Measurements from ENCODE around the gene IL12RB1. TPM values are rescaled to one million over a fixed set of nuclear protein-coding genes. Genes with fewer than 3 reads are reported as not detected.

Gene IL12RB1
- total and polyA plus RNA-seq, 2 of the 8 experiments (the other 6 are each of a cell fraction or from before 2014, with no cell fraction given), result 0.03 TPM; not detected in 1

DNA sequence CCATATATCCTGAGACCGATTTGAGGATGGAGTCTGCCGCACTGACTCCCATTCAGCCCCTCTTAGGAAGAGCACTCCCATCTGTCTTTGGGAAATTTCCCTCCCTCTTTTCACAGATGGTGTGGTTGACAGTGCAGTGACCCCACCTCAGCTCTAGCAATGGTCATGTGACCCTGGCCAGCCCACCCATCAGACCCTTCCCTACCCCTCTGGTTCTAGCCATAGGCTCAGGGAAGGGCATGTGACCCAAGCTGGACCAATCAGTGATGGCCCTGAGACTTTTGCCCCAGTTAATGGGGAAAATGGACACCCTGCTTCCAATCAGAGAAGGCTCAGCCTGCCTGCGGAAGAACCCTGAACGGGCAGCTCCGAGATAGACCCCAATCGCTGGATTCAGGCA, 26.3 kb downstream of the IL12RB1 start (continued):
- no peak for TF ChIP-seq EP300 (IDR thresholded peaks at IDR 0.05; ENCODE audit: borderline replicate concordance in 1 of 2, low read depth in 2 of 2, low read length in 2 of 2)
- TF ChIP-seq CREB1 (IDR thresholded peaks at IDR 0.05), result no peak
